Measurements from ENCODE around the gene TAAR8. TPM values are rescaled to one million over a fixed set of nuclear protein-coding genes. Genes with fewer than 3 reads are reported as not detected.

TAAR8 gene
- polyA plus RNA-seq, 1 donor (not counting 4 experiments of a cell fraction or from before 2014, with no cell fraction given) = not detected

GRCh38 chr6:132584698-132585097 is 32.2 kb downstream of the TAAR8 start:
- H3K79me2 ChIP-seq (ENCODE audit: control insufficient read depth, insufficient read depth, low read length) = no peaks in the 10 kb centered on the region
- DNase-seq (ENCODE audit: low read depth, low spot score) (no peak), FAIRE-seq (no peak)
- H3K4me3 ChIP-seq (ENCODE audit: control insufficient read depth in 2 of 3, extremely low read depth in 1 of 3, insufficient read depth in 2 of 3, low read depth in 1 of 3, low read length in 3 of 3) = no peak overlapping the region
- no peaks in the 10 kb centered on the region for H3K36me3 ChIP-seq (ENCODE audit: control insufficient read depth in 2 of 2, extremely low read depth in 1 of 2, insufficient read depth in 2 of 2, low read length in 2 of 2)
- no peak overlapping the region for H3K4me2 ChIP-seq (ENCODE audit: control insufficient read depth, extremely low read depth, insufficient read depth, low read depth, low read length)
- no peaks in the 10 kb centered on the region for H3K9me1 ChIP-seq (ENCODE audit: control insufficient read depth, extremely low read depth, insufficient read depth, low read length)
- no peak overlapping the region for H3K27ac ChIP-seq (ENCODE audit: control insufficient read depth, insufficient read depth, low read length)
- TF ChIP-seq EZH2 (IDR thresholded peaks at IDR 0.05; ENCODE audit: low read length) = no peak
- TF ChIP-seq, protein P1, sequence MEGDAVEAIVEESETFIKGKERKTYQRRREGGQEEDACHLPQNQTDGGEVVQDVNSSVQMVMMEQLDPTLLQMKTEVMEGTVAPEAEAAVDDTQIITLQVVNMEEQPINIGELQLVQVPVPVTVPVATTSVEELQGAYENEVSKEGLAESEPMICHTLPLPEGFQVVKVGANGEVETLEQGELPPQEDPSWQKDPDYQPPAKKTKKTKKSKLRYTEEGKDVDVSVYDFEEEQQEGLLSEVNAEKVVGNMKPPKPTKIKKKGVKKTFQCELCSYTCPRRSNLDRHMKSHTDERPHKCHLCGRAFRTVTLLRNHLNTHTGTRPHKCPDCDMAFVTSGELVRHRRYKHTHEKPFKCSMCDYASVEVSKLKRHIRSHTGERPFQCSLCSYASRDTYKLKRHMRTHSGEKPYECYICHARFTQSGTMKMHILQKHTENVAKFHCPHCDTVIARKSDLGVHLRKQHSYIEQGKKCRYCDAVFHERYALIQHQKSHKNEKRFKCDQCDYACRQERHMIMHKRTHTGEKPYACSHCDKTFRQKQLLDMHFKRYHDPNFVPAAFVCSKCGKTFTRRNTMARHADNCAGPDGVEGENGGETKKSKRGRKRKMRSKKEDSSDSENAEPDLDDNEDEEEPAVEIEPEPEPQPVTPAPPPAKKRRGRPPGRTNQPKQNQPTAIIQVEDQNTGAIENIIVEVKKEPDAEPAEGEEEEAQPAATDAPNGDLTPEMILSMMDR (optimal IDR thresholded peaks at IDR 0.05 in 1 of 3, IDR thresholded peaks at IDR 0.05 in 1 of 3, conservative IDR thresholded peaks at IDR 0.05 in 1 of 3; ENCODE audit: extremely low read depth in 1 of 3, insufficient read depth in 2 of 3, low read length in 3 of 3) = no peak
- no peaks in the 10 kb centered on the region for H4K20me1 ChIP-seq (ENCODE audit: control insufficient read depth, extremely low read depth, insufficient read depth, low read length)
- no peaks in the 10 kb centered on the region for H3K9me3 ChIP-seq (ENCODE audit: control insufficient read depth, low read depth, low read length)
- no peak overlapping the region for H3K9ac ChIP-seq (ENCODE audit: control insufficient read depth, extremely low read depth, insufficient read depth, low read length)
- H3K4me1 ChIP-seq (ENCODE audit: control insufficient read depth, extremely low read depth, insufficient read depth, low read length) = no peaks in the 10 kb centered on the region
- dilution Hi-C loops (cut with MboI; ENCODE audit: extremely low pct_ligation_motif_present, low sequenced_read_pairs) = no loop called here
- H3K27me3 ChIP-seq (ENCODE audit: control insufficient read depth, extremely low read depth, insufficient read depth, low read length) = peaks cover 2% of the 10 kb centered on the region
- H2AFZ ChIP-seq (ENCODE audit: control insufficient read depth, low read length) = no peak overlapping the region

DNA sequence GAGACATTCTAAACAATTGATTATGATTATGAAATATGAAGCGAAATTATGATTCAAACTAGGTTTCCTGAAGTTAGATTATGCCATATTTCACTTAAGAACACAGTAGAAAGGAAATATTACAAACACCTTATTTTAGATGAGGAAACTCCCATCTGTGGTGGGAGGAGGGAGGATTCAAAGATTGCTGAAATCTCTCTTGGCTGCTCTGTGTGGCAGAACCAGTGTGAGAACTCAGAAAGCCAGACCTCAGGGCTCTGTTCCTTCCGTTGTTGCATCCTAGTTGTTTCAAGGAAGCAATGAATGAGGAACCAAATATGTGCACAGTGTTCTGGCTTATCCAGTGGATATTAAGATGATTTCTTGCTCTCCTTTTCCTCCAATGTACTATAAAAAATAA is 35.0 kb downstream of the TAAR8 start:
- Histone ChIP-seq H3K9me1 (ENCODE audit: control insufficient read depth, extremely low read depth, insufficient read depth, low read length) (no peaks in the 10 kb centered on the region), H3K4me3 (ENCODE audit: control insufficient read depth in 2 of 3, extremely low read depth in 1 of 3, insufficient read depth in 2 of 3, low read depth in 1 of 3, low read length in 3 of 3) (no peak overlapping the region), H3K79me2 (ENCODE audit: control insufficient read depth, insufficient read depth, low read length) (no peaks in the 10 kb centered on the region), H3K36me3 (ENCODE audit: control insufficient read depth in 2 of 2, extremely low read depth in 1 of 2, insufficient read depth in 2 of 2, low read length in 2 of 2) (no peaks in the 10 kb centered on the region), H2AFZ (ENCODE audit: control insufficient read depth, low read length) (no peak overlapping the region), H3K4me1 (ENCODE audit: control insufficient read depth, extremely low read depth, insufficient read depth, low read length) (no peaks in the 10 kb centered on the region), H3K4me2 (ENCODE audit: control insufficient read depth, extremely low read depth, insufficient read depth, low read depth, low read length) (no peak overlapping the region), H3K9ac (ENCODE audit: control insufficient read depth, extremely low read depth, insufficient read depth, low read length) (no peak overlapping the region), H3K9me3 (ENCODE audit: control insufficient read depth, low read depth, low read length) (no peaks in the 10 kb centered on the region), H4K20me1 (ENCODE audit: control insufficient read depth, extremely low read depth, insufficient read depth, low read length) (no peaks in the 10 kb centered on the region), H3K27me3 (ENCODE audit: control insufficient read depth, extremely low read depth, insufficient read depth, low read length) (peaks cover 2% of the 10 kb centered on the region), H3K27ac (ENCODE audit: control insufficient read depth, insufficient read depth, low read length) (no peak overlapping the region)
- no peak for TF ChIP-seq EZH2 (IDR thresholded peaks at IDR 0.05; ENCODE audit: low read length)
- TF ChIP-seq, protein P1 (optimal IDR thresholded peaks at IDR 0.05 in 1 of 3, IDR thresholded peaks at IDR 0.05 in 1 of 3, conservative IDR thresholded peaks at IDR 0.05 in 1 of 3; ENCODE audit: extremely low read depth in 1 of 3, insufficient read depth in 2 of 3, low read length in 3 of 3) = no peak
- DNase-seq (ENCODE audit: low read depth, low spot score) = no peak
- FAIRE-seq = no peak
- dilution Hi-C loops (cut with MboI; ENCODE audit: extremely low pct_ligation_motif_present, low sequenced_read_pairs) = no loop called here

All from keratinocyte (primary cell).